ENCODE measurements around the gene TPCN1.

Gene TPCN1

DNA sequence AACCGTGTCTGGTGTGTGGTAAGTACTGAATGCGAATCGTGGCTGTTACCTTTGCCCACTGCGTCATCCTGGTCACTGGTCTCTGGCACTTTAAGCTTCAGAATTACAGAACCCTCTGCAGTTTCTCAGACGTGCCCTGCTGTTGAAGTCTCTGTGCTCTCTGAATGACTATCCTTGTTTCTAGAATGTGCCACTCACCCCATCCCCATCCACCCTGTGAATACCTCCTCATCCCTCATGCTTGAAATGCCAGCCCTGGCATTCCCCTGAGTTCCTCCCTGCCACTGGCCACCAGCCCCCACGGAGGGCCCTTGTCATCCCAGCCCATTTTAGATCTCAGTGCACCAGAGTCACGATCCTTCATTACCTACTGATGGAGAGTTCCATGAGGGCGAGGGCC lies 21.3 kb downstream of the TPCN1 start:
- Mint-ChIP-seq H3K27ac (ENCODE audit: low read depth) (peak overlapping the region; percentile 20), H3K27me3 (no peaks in the 10 kb centered on the region), H3K36me3 (ENCODE audit: insufficient read depth) (peaks cover 11% of the 10 kb centered on the region), H3K4me1 (peaks cover 5% of the 10 kb centered on the region), H3K9me3 (no peaks in the 10 kb centered on the region), H3K4me3 (no peak overlapping the region)
- DNase-seq (ENCODE audit: low spot score in 2 of 2): no peak
- no peak for ATAC-seq (replicated peaks; ENCODE audit: extremely low read depth, poor library complexity, severe bottlenecking)

DNA sequence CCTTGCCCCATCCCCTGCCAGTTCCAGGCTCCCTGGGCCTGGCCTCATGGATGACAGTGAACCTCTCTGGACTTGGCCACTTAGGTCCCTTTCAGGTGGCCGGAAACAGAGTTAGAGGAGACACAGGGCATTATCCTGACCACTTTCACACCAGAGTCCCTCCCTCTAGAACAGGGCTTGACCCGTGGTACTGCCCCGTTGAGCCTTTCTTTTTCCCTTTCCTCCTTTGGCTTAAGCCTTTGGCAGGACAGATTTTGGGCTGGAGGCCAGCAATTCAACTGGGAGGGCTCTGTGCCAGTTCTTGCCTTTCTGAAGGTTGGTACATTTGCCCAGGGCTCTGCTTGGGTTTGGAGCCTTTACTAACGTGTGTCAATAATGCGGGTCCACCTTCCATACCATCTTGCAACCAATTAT lies 22.8 kb downstream of the TPCN1 start:
- ATAC-seq (replicated peaks; ENCODE audit: extremely low read depth, poor library complexity, severe bottlenecking) (no peak), DNase-seq (ENCODE audit: low spot score in 2 of 2) (no peak)
- Mint-ChIP-seq H3K36me3 (ENCODE audit: insufficient read depth) (peaks cover 11% of the 10 kb centered on the region), H3K27ac (ENCODE audit: low read depth) (no peak overlapping the region), H3K27me3 (no peaks in the 10 kb centered on the region), H3K9me3 (no peaks in the 10 kb centered on the region), H3K4me3 (no peak overlapping the region), H3K4me1 (peaks cover 5% of the 10 kb centered on the region)

DNA sequence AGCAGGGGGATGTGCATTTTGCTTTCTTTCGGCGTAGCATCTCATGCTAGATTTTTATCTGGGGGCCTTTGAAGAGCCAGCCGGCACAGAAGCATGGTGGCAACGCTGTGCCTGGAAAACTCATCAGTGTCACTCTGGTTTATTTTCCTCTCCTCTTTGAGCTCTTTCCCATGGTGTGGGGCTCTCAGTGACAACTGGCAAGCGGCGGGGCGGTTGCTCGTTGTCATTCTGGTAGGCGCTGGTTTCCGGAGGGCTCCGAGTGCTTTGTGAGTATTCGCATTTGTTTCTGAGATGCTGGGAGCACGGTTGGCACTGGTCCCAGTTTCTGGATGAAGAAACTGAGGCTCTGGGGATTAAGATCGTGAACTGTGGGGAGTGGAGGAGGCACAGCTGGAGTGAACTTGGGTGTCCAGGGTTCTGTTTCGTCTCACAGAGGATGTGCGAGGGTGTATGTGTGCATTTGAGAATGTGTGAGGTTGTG lies 23.3 kb downstream of the TPCN1 start:
- Mint-ChIP-seq H3K27me3 (no peaks in the 10 kb centered on the region), H3K27ac (ENCODE audit: low read depth) (peak overlapping the region; percentile 77), H3K4me1 (peaks cover 5% of the 10 kb centered on the region), H3K36me3 (ENCODE audit: insufficient read depth) (peaks cover 9% of the 10 kb centered on the region), H3K4me3 (no peak overlapping the region), H3K9me3 (no peaks in the 10 kb centered on the region)
- ATAC-seq (replicated peaks; ENCODE audit: extremely low read depth, poor library complexity, severe bottlenecking): no peak
- no peak for DNase-seq (ENCODE audit: low spot score in 2 of 2)

DNA sequence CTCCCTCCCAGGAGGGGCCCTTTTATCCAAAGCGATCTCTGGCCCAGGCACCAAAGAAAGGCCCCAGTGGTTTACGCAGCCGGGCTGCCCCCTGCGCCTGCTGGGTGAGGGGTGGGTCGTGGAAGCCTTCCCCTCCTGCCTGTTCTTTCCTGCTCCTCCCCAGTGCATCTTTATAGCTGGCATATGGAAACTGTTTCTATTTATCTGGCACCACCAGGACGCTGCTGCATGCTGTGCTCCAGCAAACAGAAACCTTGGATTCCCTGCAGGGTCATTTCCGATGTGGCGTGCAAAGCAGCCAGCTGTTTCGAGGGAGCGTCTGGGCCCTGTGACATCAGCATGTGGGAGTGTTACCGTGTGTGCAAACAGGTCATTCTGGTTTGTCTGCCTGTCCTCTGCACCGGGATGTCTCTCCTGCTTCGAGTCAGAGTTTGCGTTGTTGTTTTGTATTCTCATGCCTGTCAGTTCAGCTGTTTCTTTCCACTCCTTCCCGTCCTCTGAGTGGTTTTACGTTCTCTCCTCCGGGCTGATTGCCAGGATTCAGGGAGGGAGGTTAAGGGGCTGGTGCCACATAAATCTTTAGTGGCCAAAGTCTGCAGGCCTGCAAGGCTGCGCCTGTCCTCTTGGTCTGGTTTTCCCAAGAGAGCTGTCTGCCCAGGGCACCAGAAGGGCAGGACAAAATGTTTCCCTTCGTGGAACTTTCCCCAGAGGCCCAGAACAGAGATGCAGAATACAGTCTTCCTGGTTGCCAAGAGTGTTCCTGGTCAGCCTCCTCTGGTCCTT lies 24.6 kb downstream of the TPCN1 start:
- Mint-ChIP-seq H3K9me3 (no peaks in the 10 kb centered on the region), H3K4me1 (no peaks in the 10 kb centered on the region), H3K36me3 (ENCODE audit: insufficient read depth) (peaks cover 6% of the 10 kb centered on the region), H3K27ac (ENCODE audit: low read depth) (no peak overlapping the region), H3K27me3 (no peaks in the 10 kb centered on the region), H3K4me3 (no peak overlapping the region)
- ATAC-seq (replicated peaks; ENCODE audit: extremely low read depth, poor library complexity, severe bottlenecking) (no peak), DNase-seq (ENCODE audit: low spot score in 2 of 2) (no peak)

DNA sequence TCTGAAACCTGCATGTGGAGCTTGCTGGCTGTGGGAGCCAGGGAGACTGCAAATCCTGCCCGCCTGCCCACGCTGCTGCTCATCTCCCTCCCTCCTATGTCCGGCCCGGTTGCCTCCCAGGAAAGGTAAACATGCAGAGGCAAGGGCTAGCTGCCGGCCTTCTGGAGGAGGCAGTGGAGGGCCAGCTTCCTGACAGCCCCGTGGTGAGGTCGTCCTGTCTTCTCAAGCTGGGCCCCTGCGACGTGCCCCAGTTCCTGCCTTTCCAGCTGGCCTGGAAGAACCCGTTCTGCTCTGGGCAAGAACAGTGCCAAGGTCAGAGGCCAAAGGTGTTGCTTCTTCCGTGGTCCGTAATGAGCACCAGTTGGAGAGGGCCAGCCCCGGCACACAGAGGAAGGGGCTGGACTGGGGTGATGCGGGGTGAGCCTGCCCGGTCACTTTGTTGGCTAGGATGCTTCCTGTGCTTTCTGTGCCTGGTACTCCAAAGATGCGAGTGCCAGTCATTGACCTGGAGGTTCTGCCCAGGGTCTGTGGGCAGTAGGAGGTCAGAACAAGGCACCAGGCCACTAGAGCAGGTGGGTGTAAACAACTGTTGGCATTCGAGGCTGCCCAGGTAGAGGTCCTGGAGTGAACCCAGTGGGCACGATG lies 25.3 kb downstream of the TPCN1 start:
- Mint-ChIP-seq H3K27me3 (no peaks in the 10 kb centered on the region), H3K36me3 (ENCODE audit: insufficient read depth) (peaks cover 6% of the 10 kb centered on the region), H3K9me3 (no peaks in the 10 kb centered on the region), H3K4me3 (no peak overlapping the region), H3K27ac (ENCODE audit: low read depth) (no peak overlapping the region), H3K4me1 (no peaks in the 10 kb centered on the region)
- no peak for DNase-seq (ENCODE audit: low spot score in 2 of 2)
- no peak for ATAC-seq (replicated peaks; ENCODE audit: extremely low read depth, poor library complexity, severe bottlenecking)

DNA sequence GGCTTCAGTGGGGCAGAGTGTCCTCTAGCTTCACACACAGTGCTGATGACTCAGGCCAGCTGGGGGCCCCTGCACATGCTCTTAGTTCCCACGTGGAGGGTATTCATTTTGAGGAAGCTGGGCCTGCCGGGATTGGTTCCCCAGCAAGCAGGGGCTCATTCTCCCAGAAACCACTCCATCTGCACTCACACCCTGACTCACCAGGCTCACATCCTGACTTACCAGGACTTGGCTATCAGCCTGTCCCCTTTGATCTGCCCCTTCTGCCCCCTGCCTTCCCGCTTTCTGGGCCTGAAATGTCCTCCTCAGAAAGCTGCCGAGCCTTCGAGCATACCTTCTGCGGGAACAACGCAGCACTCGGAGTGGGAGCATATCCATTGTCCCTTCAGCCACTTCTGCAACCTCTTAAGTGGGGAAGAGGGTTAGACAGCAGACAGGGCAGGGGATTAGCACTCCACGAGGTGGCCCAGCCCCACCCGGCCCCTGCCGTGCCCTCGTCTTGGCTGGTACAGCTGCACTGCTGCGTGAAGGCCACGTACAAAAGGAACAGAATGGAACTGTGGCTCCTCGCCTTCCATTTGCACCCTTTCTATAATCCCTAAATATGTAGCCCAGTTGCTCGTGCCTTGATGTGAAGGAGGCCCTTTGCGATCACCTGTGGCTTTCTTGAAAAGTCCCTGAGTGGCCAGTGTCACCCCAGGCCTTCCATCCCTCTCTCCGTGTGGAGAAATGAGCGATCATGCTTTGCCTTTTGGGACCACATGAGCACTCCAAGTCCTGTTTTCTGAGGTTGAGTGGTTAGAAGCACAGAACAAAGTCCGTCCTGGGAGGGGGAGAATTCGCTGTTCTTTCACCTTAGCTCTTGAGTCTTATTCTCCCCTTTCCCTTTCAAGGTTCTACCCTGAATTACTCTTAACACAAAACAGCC lies 26.1 kb downstream of the TPCN1 start:
- no peak overlapping the region for H3K4me3 Mint-ChIP-seq
- peaks cover 6% of the 10 kb centered on the region for H3K36me3 Mint-ChIP-seq (ENCODE audit: insufficient read depth)
- no peaks in the 10 kb centered on the region for H3K27me3 Mint-ChIP-seq
- H3K9me3 Mint-ChIP-seq: no peaks in the 10 kb centered on the region
- H3K27ac Mint-ChIP-seq (ENCODE audit: low read depth): no peak overlapping the region
- no peaks in the 10 kb centered on the region for H3K4me1 Mint-ChIP-seq
- DNase-seq (ENCODE audit: low spot score in 2 of 2) (no peak), ATAC-seq (replicated peaks; ENCODE audit: extremely low read depth, poor library complexity, severe bottlenecking) (no peak)

DNA sequence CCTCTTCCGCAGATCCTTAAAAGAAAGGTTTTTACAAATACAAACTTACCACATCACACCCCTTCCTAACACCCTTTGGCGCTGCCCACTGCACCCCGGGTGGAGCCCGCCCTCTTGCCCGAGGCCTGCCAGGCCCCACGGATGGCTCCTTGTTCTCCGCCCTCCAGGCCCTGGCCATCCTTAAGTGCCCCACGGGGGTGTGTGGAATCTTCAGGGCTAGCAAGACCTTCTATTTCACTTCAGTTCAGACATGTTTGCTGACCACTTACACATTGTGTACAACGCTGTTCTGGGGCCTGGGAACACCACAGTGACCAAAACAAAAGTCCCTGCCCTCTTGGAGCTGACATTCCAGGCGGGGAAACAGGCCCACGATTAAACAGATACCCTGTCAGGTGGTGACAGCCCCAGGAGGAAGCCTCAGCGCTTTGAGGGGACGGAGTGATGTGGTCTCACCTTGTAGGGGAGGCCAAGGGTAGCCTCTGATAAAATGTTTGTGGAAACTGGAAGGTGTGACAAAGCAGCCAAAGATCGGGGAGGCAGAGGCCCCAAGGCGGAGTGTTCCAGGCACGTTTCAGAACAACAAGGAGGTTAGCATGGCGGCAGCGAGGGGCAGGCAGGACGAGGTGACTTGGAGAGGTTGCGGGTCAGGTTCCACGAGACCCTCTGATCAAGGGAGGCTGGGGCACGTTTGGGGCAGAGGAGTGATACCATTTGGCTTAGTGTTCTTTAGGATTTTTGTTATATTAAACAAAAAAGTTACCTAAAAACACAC lies 27.0 kb downstream of the TPCN1 start:
- DNase-seq (ENCODE audit: low spot score in 2 of 2) (no peak), ATAC-seq (replicated peaks; ENCODE audit: extremely low read depth, poor library complexity, severe bottlenecking) (no peak)
- H3K4me3 Mint-ChIP-seq: no peak overlapping the region
- no peaks in the 10 kb centered on the region for H3K9me3 Mint-ChIP-seq
- H3K4me1 Mint-ChIP-seq: no peaks in the 10 kb centered on the region
- no peak overlapping the region for H3K27ac Mint-ChIP-seq (ENCODE audit: low read depth)
- no peaks in the 10 kb centered on the region for H3K27me3 Mint-ChIP-seq
- peaks cover 7% of the 10 kb centered on the region for H3K36me3 Mint-ChIP-seq (ENCODE audit: insufficient read depth)

DNA sequence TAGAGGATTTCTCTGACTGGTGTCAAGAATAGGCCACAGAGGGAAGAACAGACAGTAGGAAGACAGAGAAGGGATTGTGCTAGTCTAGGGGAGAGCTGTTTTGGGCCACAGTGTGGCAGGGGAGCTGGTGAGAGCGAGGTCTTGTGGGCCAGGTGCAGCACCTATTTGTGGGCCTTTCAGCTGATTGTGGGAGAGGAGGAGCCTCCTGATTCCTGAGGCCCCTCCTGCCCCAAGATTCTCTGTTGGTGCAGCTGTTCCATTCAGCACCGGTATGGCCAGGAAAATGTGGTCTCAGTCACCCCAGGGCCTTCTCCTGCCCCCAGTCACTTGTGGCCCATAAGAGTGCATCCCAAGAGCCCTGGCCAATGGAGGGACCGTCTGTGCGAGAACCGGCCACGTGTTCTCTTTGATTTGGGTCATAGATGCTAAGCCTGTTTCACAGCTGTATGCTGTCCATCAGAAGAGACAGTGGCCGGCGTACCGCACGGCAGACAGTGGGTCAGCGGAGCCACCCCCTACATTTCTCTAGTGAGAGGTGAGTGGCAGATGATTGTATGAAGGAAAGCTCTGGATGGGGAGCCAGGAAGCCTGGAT lies 27.7 kb downstream of the TPCN1 start:
- DNase-seq (ENCODE audit: low spot score in 2 of 2): no peak
- Mint-ChIP-seq H3K4me1 (no peaks in the 10 kb centered on the region), H3K27me3 (no peaks in the 10 kb centered on the region), H3K27ac (ENCODE audit: low read depth) (no peak overlapping the region), H3K4me3 (no peak overlapping the region), H3K36me3 (ENCODE audit: insufficient read depth) (peaks cover 7% of the 10 kb centered on the region), H3K9me3 (no peaks in the 10 kb centered on the region)
- ATAC-seq (replicated peaks; ENCODE audit: extremely low read depth, poor library complexity, severe bottlenecking): no peak

DNA sequence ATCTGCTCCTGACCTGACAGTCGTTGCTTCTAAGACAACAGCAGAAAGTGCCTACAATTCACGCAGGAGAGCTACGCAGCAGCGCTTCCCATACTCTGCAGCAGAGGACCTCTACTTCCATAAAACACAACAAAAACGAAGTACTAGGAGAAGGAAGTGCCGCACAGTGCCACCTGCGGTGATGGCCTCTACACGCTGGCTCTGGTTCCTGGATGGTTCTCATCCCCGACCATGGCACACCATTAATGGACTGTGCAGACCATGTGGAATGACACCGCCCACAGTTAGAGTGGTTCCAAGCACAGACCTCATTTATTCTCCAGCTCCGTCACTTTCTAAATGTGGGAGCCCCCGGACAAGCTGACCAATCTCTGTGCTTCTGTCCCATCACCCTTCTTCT lies 28.3 kb downstream of the TPCN1 start:
- no peak overlapping the region for H3K4me3 Mint-ChIP-seq
- H3K4me1 Mint-ChIP-seq: no peaks in the 10 kb centered on the region
- H3K27me3 Mint-ChIP-seq: no peaks in the 10 kb centered on the region
- no peak overlapping the region for H3K27ac Mint-ChIP-seq (ENCODE audit: low read depth)
- peaks cover 7% of the 10 kb centered on the region for H3K36me3 Mint-ChIP-seq (ENCODE audit: insufficient read depth)
- DNase-seq (ENCODE audit: low spot score in 2 of 2) (no peak), ATAC-seq (replicated peaks; ENCODE audit: extremely low read depth, poor library complexity, severe bottlenecking) (no peak)
- H3K9me3 Mint-ChIP-seq: no peaks in the 10 kb centered on the region

DNA sequence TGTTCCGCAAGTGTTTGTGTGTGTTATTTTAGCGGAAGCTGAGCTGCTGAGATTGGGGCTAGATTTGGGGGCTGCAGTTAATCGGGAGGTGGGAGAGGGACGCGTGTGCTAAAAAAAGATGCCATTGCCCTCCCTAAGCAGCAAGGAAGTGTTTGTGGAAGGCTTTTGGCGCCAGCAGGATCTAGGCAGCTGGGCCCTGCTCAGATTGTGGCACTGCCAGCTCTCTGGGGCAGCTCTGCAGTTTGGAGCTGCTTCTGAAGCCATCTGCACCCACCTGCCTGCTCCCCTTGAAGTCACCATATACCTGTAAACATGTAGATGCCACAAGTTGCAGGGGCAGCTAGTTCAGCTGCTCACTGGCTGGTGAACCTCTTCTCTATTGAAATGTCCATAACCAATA lies 28.8 kb downstream of the TPCN1 start:
- H3K27me3 Mint-ChIP-seq: no peaks in the 10 kb centered on the region
- no peak overlapping the region for H3K4me3 Mint-ChIP-seq
- DNase-seq (ENCODE audit: low spot score in 2 of 2) (no peak), ATAC-seq (replicated peaks; ENCODE audit: extremely low read depth, poor library complexity, severe bottlenecking) (no peak)
- H3K9me3 Mint-ChIP-seq: no peaks in the 10 kb centered on the region
- no peaks in the 10 kb centered on the region for H3K4me1 Mint-ChIP-seq
- H3K27ac Mint-ChIP-seq (ENCODE audit: low read depth): no peak overlapping the region
- H3K36me3 Mint-ChIP-seq (ENCODE audit: insufficient read depth): peaks cover 7% of the 10 kb centered on the region

DNA sequence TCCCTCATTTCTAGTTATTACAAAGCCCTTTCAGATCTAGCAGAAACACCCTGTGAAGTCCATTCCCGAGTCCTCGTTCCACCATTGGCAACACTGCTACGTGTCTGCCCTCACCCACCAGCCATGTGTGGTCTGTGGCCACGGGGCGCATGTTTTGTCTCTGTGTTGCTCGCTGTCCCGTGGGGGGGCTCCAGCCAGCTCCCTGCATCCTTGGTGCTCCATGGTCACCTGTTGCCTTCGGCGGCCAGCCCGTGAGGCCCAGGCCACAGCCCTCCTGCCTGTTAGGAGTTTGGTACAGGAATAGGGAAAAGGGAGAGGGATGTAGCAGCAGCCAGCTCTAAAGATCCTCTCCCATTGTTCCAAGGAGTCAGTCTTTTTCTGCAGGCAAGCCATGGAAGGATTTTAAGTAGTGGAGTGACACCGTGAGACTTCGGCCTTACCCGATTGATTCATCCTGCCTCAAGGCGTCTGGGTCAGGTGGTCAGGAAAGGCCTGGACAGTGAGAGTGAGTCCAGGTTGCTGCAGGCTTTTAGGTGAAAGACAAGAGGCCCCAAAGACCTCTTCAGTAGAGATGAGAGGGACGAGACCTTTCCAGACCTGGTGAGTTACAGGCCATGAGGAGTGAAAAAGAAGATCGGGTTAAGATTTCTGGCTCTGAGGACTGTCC lies 30.3 kb downstream of the TPCN1 start:
- Mint-ChIP-seq H3K4me1 (no peaks in the 10 kb centered on the region), H3K36me3 (ENCODE audit: insufficient read depth) (peaks cover 5% of the 10 kb centered on the region), H3K9me3 (no peaks in the 10 kb centered on the region), H3K27ac (ENCODE audit: low read depth) (no peak overlapping the region), H3K27me3 (no peaks in the 10 kb centered on the region), H3K4me3 (no peak overlapping the region)
- no peak for DNase-seq (ENCODE audit: low spot score in 2 of 2)
- ATAC-seq (replicated peaks; ENCODE audit: extremely low read depth, poor library complexity, severe bottlenecking): no peak

All from central memory CD8-positive, alpha-beta T cell (primary cell).